Vagina (tissue), 2 donors: ENCODE data around the gene OSBPL1A.

Source experiments
- CTCF ChIP-seq, 3 experiments: fragments of 450-650 bp in 2 of 3; fragments of 200-600 bp in 1 of 3; sonication (generic) in 1 of 3; IDR thresholded peaks; one replicate each; pipeline ENCODE4 v1.5.1; 2017 to 2019; ENCODE audit warnings: antibody characterized with exemption in 3 of 3, mild to moderate bottlenecking in 2 of 3, moderate library complexity in 2 of 3
- POLR2AphosphoS5 ChIP-seq, 2 donors: sonication (generic); formaldehyde crosslinking; IDR thresholded peaks; one replicate each; pipeline ENCODE4 v1.9.0; 2017; ENCODE audit warnings: antibody characterized with exemption in 2 of 2, mild to moderate bottlenecking in 2 of 2, low read depth in 1 of 2; ENCODE audit not compliant: insufficient read depth in 1 of 2

- TF ChIP-seq CTCF (IDR thresholded peaks at IDR 0.05) (no peak), POLR2AphosphoS5 (IDR thresholded peaks at IDR 0.05; ENCODE audit: insufficient read depth in 1 of 2, low read depth in 1 of 2) (no peak)
These were observed 137.6 kb downstream of the OSBPL1A start for GRCh38 chr18:24259869-24260641.
